Smooth muscle cell (in vitro differentiated cells): ENCODE measurements around the gene CYP2W1. TPM values are rescaled to one million over a fixed set of nuclear protein-coding genes. Genes with fewer than 3 reads are reported as not detected.

Experiments
- DNase-seq: peaks from one replicate; lab custom pipeline; 2025; ENCODE audit not compliant: unreplicated experiment; lab: John Stamatoyannopoulos, UW
- H2AFZ ChIP-seq: fragments of 200-600 bp; sonication (generic); 2 replicates; pipeline ENCODE4 v1.6.0; 2016; ENCODE audit warnings: antibody characterized with exemption, low read depth, mild to moderate bottlenecking
- H3F3A ChIP-seq: fragments of 200-600 bp; sonication (generic); 2 replicates; pipeline ENCODE4 v1.6.0; 2017; ENCODE audit warnings: antibody characterized with exemption, low read depth
- H3K27ac ChIP-seq: fragments of 200-600 bp; sonication (generic); 2 replicates; pipeline ENCODE4 v1.5.1; 2016; ENCODE audit warnings: low read depth, mild to moderate bottlenecking
- H3K27me3 ChIP-seq: fragments of 200-600 bp; sonication (generic); 2 replicates; pipeline ENCODE4 v1.6.1; 2016; ENCODE audit warnings: low read depth, mild to moderate bottlenecking
- H3K36me3 ChIP-seq: fragments of 200-600 bp; sonication (generic); 2 replicates; pipeline ENCODE4 v1.5.1; 2016; ENCODE audit warnings: low read depth
- H3K4me1 ChIP-seq: fragments of 200-600 bp; sonication (generic); 2 replicates; pipeline ENCODE4 v1.5.1; 2016; ENCODE audit warnings: low read depth
- H3K4me2 ChIP-seq: fragments of 200-600 bp; sonication (generic); 2 replicates; pipeline ENCODE4 v1.6.0; 2016; ENCODE audit warnings: mild to moderate bottlenecking
- H3K4me3 ChIP-seq: fragments of 200-600 bp; sonication (generic); 2 replicates; pipeline ENCODE4 v1.5.1; 2016; ENCODE audit warnings: mild to moderate bottlenecking
- H3K79me2 ChIP-seq: fragments of 200-600 bp; sonication (generic); 2 replicates; pipeline ENCODE4 v1.6.0; 2016; ENCODE audit warnings: low read depth, mild to moderate bottlenecking
- H3K9ac ChIP-seq: fragments of 200-600 bp; sonication (generic); 2 replicates; pipeline ENCODE4 v1.6.0; 2016; ENCODE audit warnings: low read depth
- H3K9me3 ChIP-seq: fragments of 200-600 bp; sonication (generic); replicated peaks from 2 replicates; pipeline ENCODE4 v1.5.1; 2016; ENCODE audit warnings: low read depth
- H4K20me1 ChIP-seq: fragments of 200-600 bp; sonication (generic); 2 replicates; pipeline ENCODE4 v1.6.0; 2016; ENCODE audit warnings: low read depth
- WGBS: methylation state at CpG from one replicate; pipeline ENCODE4 v1.1.7; 2016; ENCODE audit warnings: low lambda C conversion rate; 5-methylcytosine and 5-hydroxymethylcytosine counted together
- polyA plus RNA-seq: library from polyadenylated mRNA; unstranded; fragments of >200 nt; fragmentation: Nextera tagmentation; extraction: Ambion mirVana; gene quantifications from 2 replicates; pipeline ENCODE4 v1.2.1, GENCODE V29; 2016
- total RNA-seq: library from RNA; depleted of rRNA; stranded (reverse); fragments of >200 nt; gene quantifications from 2 replicates; pipeline ENCODE4 v1.2.3, GENCODE V29; 2014
- TF ChIP-seq, protein P1 (sequence below): fragments of 200-600 bp; sonication (generic); IDR thresholded peaks from 2 replicates; pipeline ENCODE4 v1.5.1; 2017; ENCODE audit warnings: borderline replicate concordance, mild to moderate bottlenecking, antibody characterized with exemption; ENCODE audit not compliant: insufficient read depth, poor library complexity, severe bottlenecking

The CYP2W1 gene
- total and polyA plus RNA-seq, 2 experiments from 2014 or later: not detected

DNA sequence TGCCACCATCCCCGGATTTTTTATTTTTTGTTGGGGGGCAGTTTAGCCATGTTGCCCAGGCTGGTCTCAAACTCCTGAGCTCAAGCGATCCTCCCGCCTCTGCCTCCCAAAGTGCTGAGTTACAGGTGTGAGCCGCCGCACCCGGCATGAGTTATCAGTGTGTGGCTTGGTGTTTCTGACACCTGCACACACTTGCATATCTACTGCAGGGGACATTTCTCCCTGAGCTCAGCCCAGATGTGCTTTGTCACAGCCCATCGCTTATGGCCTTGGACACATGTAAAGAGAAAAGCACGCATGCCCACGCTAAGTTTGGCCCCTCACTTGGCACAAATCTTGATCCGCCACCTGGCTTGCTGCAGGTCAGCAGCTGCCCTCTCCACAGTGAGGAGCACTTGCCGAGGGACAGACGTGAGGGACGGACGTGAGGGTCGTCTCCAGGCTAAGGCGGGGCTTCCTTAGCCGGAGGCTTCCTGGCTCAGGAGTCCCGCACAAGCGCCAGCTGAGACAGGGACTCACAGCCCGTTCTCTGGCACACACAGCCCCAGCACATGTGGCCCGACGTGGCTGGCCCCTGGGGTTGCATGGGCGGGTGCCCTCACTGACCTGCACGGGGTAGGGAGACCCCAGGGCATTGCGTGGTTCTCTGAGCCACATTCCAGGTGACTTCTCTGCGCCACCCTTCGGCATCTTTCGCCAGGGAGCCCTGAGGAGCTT lies 11.8 kb downstream of the CYP2W1 start:
- Histone ChIP-seq H3K79me2 (no peaks in the 10 kb centered on the region), H3K9me3 (no peaks in the 10 kb centered on the region), H3K27ac (no peak overlapping the region), H3F3A (no peaks in the 10 kb centered on the region), H3K27me3 (no peaks in the 10 kb centered on the region), H3K4me1 (no peaks in the 10 kb centered on the region), H4K20me1 (peaks cover 4% of the 10 kb centered on the region), H3K4me2 (no peak overlapping the region), H3K4me3 (no peak overlapping the region), H2AFZ (no peak overlapping the region), H3K36me3 (no peaks in the 10 kb centered on the region), H3K9ac (no peak overlapping the region)
- DNase-seq: no peak
- TF ChIP-seq, protein P1, sequence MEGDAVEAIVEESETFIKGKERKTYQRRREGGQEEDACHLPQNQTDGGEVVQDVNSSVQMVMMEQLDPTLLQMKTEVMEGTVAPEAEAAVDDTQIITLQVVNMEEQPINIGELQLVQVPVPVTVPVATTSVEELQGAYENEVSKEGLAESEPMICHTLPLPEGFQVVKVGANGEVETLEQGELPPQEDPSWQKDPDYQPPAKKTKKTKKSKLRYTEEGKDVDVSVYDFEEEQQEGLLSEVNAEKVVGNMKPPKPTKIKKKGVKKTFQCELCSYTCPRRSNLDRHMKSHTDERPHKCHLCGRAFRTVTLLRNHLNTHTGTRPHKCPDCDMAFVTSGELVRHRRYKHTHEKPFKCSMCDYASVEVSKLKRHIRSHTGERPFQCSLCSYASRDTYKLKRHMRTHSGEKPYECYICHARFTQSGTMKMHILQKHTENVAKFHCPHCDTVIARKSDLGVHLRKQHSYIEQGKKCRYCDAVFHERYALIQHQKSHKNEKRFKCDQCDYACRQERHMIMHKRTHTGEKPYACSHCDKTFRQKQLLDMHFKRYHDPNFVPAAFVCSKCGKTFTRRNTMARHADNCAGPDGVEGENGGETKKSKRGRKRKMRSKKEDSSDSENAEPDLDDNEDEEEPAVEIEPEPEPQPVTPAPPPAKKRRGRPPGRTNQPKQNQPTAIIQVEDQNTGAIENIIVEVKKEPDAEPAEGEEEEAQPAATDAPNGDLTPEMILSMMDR: no peak
- 88% methylated on average over 28 of the region's 28 CpGs for WGBS

DNA sequence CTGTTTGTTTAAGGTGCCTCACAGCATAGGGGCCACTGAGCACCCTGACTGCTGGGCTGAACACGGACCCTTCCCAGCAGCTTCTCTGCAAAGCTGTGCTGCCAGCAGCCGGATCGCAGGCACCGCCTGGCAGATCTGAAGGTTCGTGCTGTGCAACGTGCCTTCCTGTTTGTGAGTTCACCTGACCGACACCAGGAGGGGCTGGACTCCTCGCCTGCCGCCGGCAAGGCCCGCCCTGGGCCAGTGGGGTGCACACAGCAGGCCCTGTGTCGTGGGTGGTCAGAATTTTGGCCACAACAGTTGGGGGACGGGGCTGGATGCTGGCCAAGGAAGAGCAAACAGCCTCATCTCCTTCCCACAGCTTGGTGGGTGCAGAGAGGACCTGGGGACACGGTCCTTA lies 12.6 kb downstream of the CYP2W1 start:
- Histone ChIP-seq H3K4me1 (no peaks in the 10 kb centered on the region), H3K4me2 (no peak overlapping the region), H3F3A (no peaks in the 10 kb centered on the region), H3K79me2 (no peaks in the 10 kb centered on the region), H2AFZ (no peak overlapping the region), H4K20me1 (peaks cover 6% of the 10 kb centered on the region), H3K27me3 (no peaks in the 10 kb centered on the region), H3K9ac (no peak overlapping the region), H3K9me3 (no peaks in the 10 kb centered on the region), H3K4me3 (no peak overlapping the region), H3K36me3 (no peaks in the 10 kb centered on the region), H3K27ac (no peak overlapping the region)
- DNase-seq: no peak
- TF ChIP-seq, protein P1: no peak
- 95% methylated on average over 14 of the region's 14 CpGs for WGBS

DNA sequence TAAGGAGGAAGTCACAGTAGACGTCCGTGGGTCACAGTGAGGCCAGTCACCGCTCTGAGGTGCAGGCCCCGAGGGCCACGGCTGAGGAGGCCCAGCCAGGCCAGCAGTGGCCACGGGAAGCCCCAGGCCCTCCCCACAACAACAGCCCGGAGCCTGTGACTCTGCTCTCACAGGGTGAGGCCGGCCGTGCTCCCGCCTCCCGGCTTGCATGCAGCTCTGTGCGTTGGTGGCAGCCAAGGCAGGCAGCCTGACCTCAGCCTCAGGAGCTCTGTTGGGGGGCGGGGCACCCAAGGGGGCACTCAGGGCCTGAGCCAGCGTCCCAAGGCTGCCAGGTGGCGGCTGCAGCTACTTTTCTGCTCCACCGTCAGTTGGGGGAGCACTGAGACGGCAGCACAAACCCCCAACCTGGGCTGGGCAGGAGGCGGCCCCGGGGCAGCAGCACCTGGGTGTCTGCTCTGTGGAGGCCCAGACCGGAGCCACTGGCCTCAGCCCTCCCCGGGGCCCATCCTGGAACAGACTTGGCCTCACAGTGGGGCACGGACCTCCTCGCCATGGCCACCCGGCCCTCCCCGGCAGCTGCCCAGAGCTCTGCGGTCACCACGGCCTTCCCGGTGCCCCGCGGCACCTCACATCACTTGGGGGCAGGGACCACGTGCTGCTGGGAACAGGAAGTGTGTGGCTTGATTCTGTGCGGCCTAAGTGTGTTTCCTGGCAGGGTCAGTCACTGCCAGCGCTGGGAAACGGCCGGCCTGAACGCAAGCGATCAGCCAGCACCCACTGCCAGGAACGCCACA lies 13.3 kb downstream of the CYP2W1 start:
- H4K20me1 ChIP-seq: peaks cover 7% of the 10 kb centered on the region
- H3F3A ChIP-seq: no peaks in the 10 kb centered on the region
- no peak overlapping the region for H3K9ac ChIP-seq
- H3K36me3 ChIP-seq: no peaks in the 10 kb centered on the region
- TF ChIP-seq, protein P1: no peak
- no peaks in the 10 kb centered on the region for H3K4me1 ChIP-seq
- DNase-seq: no peak
- H3K4me3 ChIP-seq: no peak overlapping the region
- H2AFZ ChIP-seq: no peak overlapping the region
- H3K79me2 ChIP-seq: no peaks in the 10 kb centered on the region
- no peak overlapping the region for H3K27ac ChIP-seq
- WGBS: 95% methylated on average over 33 of the region's 38 CpGs
- no peaks in the 10 kb centered on the region for H3K27me3 ChIP-seq
- H3K9me3 ChIP-seq: no peaks in the 10 kb centered on the region
- no peak overlapping the region for H3K4me2 ChIP-seq
